AML-193 (cell line): ENCODE measurements around the gene STX10.
"Not testable (repeated sequence)": the region's sequence is repeated elsewhere in the genome, so short reads cannot be mapped to it uniquely, and the experiment has no call there.

ENCODE experiments used
- DNase-seq, 2 experiments: peaks; one replicate each; lab custom pipeline; 2025; lab: John Stamatoyannopoulos, UW

Gene STX10

DNA sequence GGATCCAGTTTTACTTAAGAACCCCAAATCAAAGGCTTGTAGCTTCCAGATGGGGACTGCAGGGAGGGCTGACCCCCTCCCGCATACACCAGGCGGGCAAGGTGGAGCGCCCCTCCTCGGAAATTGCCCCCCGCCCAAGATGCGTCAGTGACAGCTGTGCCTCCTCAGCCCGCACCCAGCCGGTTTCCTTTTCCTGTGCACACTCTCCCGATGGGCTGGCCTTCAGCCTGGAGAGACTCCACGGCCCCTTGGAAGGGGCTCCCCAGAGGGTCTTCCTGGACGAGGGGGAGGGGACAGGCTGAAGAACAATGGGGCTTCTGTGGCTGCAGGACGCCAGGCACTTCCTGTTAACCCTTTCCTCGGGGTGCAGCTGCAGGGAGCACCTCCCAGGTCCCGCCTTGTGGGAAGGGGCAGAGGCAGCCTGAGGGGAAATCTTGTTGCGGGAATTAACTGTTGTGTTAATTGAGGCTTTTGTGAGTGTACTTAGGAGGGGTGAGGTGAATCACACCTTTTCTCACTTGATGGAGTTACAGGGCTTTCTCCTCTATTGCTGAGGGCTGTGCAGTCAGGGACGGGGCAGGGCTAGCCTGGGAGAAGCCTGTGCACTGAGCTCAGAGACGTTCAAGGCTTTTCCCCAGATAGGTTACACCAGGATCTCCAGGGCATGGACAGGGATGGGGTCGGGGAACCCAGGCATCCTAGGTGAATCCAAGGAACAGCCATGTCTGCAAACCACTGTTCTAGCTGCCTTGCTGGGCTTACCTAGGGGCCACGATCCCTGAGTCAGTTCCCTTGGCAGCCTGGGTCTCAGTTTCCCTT lies 14.4 kb upstream of the STX10 start:
- no peak for DNase-seq

- no peak for DNase-seq
These were observed 13.6 kb upstream of the STX10 start for GRCh38 chr19:13163609-13164342.

GRCh38 chr19:13162724-13163608 lies 12.8 kb upstream of the STX10 start:
- DNase-seq = peak; percentile 86 to 92

GRCh38 chr19:13160557-13160956 lies 10.4 kb upstream of the STX10 start:
- DNase-seq = no peak

GRCh38 chr19:13159713-13160112 lies 9.5 kb upstream of the STX10 start:
- no peak for DNase-seq

GRCh38 chr19:13155472-13156359 lies 5.5 kb upstream of the STX10 start:
- DNase-seq = peak; percentile 21 to 22

- DNase-seq = peak in 1 of 2 experiments; percentile 10
These were observed 4.8 kb upstream of the STX10 start for GRCh38 chr19:13154911-13155471.

DNA sequence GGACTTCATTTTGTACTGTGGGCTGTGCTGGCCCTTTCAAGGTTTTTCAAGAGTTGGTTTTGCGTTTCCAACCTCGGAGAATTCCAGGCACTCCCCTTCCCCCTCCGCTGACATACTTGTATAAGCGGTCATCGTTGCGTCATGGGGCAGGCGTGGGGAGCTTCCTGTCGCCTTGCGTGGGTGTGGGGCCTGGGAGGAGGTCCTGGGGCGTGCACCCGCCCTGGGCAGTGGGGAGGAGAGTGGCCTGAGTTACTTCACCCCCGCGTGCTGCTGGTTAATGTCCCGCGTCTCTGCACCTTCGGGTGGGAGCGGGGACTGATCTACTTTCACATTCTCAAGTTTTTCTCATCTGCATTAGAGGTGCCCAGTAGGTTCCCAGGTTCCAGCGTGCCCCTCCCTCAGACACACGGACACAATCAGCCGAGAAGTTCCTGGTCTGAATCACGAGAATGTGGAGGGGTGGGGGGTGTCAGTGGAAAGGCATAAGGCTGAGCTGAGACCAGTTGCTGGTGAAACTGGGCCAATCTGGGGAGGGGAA lies 4.1 kb upstream of the STX10 start:
- peak; percentile 62 to 74 for DNase-seq

- DNase-seq = peak in 1 of 2 experiments; percentile 27
These were observed 3.5 kb upstream of the STX10 start for GRCh38 chr19:13153569-13154240.

GRCh38 chr19:13152974-13153568 lies 2.9 kb upstream of the STX10 start:
- peak; percentile 83 to 87 for DNase-seq

- DNase-seq = no peak
These were observed 2.3 kb upstream of the STX10 start for GRCh38 chr19:13152356-13152973.

DNA sequence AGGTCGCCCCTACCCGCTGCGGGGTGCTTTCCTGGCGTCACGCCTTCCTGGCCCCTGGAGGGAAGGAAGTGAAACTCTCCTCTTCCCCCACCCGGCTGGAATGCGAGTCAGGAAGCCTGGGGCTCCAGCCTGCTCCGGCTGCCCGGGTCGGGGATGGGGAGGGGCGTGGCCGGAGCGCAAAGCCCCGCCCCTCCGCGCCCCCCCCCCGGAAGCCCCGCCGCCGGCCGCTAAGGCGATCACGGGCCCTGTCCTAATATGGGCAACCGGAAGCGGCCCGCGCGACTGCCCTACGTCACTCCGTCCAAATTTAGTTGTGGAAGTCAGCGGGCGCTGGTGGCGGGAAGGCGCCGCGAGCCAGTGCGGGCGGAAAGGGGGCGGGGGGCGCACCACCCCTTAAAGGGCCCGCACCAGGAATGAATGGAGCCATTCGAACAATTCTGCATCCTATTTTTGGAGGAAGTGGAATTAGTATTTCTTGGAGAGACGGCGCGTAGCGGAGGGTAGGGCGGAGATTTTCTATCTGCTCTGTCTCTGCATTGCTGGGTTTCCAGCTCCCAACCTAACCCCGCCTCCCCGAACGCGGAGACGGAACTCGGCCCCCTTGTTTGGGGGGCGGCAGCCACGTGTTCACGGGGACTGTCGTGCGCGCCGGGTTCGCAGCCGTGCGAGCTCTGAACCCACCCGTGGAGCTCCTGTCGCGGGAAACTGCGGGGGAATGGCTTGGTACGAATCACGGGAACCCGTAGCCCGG lies 1.6 kb upstream of the STX10 start:
- peak; percentile 90 to 94 for DNase-seq

GRCh38 chr19:13150931-13151604 lies 893 bp upstream of the STX10 start:
- no peak for DNase-seq

GRCh38 chr19:13149628-13150186 lies 468 bp downstream of the STX10 start:
- no peak for DNase-seq

DNA sequence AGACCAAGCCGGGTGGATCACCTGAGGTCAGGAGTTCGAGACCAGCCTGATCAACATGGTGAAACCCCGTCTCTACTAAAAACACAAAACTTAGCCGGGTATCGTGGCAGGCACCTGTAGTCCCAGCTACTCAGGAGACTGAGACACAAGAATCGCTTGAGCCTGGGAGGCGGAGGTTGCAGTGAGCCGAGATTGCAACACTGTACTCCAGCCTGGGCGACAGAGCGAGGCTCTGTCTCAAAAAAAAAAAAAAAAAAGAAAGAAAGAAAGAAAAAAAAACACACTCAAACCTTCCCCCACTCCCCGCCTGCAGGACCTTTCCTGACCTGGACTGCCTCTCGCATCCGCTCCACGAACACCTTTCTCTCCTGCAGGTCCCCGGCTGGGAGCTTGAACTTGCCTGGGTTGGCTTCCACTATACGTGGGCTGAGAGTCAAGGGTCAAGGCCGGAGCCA lies 975 bp downstream of the STX10 start:
- DNase-seq = not testable (repeated sequence)

GRCh38 chr19:13146763-13147563 lies 3.2 kb downstream of the STX10 start:
- peak; percentile 36 to 57 for DNase-seq
